GM12874 (cell line): Measurements from ENCODE around the gene ATXN7L1.

Experiments used
- TF ChIP-seq, protein P1 (sequence below): IDR thresholded peaks from 2 replicates; pipeline ENCODE4 v1.5.1; 2011; ENCODE audit warnings: low read depth, mild to moderate bottlenecking, control low read depth, low read length, moderate library complexity; ENCODE audit not compliant: insufficient read depth

ATXN7L1 gene

DNA sequence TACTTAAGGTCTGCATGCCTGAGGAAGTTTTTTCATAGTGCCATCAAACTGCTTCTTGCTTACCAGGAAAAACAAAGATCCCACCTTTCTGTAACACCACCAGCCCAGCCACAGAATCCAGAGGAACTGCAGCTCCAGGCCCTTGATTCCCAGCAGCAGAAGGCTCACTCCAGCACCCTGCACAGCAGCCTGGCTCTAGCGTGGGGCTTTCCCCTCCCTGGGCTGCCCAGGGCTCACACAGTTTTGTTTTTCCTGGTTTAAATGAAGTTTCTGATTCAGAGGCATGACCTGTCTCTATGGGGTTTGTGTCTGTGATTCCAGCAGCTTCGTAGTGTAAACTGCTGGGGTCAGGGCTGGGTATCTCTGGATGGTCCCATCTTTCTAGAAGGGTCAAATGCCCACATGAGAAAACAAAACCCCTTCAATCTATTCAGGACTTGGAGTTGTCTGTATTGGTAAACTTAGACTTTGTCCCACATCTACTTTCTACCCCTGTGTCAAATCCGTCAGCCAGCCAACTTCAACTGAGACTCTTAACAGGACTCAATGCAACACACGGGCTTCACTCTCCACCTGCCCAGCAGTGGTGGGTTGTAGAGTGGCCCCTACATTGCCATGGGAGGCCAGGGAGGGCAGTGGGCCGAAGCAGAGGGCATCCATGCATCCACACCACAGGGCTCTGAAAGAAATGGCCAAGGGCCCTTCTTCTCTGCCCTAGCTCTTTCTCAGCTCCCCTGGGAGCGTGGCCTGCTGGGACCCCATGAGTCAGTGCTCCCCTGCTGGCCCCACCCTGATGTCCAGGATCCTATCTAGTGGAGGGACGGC, 73.6 kb downstream of the ATXN7L1 start:
- TF ChIP-seq, protein P1, sequence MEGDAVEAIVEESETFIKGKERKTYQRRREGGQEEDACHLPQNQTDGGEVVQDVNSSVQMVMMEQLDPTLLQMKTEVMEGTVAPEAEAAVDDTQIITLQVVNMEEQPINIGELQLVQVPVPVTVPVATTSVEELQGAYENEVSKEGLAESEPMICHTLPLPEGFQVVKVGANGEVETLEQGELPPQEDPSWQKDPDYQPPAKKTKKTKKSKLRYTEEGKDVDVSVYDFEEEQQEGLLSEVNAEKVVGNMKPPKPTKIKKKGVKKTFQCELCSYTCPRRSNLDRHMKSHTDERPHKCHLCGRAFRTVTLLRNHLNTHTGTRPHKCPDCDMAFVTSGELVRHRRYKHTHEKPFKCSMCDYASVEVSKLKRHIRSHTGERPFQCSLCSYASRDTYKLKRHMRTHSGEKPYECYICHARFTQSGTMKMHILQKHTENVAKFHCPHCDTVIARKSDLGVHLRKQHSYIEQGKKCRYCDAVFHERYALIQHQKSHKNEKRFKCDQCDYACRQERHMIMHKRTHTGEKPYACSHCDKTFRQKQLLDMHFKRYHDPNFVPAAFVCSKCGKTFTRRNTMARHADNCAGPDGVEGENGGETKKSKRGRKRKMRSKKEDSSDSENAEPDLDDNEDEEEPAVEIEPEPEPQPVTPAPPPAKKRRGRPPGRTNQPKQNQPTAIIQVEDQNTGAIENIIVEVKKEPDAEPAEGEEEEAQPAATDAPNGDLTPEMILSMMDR, result no peak

DNA sequence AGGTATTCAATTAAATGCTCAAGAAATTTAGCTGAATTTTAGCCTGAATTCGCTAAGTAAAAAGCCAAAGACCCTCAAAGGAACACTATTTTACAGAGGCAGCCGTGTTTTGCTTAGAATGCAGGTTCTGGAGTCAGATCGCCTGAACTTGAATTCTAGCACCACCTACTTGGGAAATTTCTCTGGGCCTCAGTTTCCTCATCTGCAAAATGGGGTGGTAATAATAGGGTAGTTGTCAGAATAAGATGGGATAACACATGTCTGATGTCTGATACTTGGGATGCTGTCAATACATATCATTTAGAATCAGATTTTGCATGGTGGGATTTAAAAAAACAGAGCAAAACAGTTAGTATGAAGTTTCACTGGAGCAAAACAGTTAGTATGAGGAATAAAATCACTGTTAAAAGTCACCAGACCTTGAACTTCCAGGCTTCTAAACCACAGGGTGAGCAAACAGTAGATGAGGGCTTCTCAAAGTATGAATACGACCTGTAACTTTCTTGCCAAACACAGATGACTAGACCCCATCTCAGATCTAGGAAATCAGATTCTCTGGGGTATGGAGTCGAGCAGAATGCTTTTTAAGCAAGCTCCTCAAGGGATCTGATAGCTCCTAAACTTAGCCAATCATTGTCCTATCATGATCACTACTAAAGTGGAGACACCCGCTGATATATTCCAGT, 75.4 kb downstream of the ATXN7L1 start:
- TF ChIP-seq, protein P1, result no peak

DNA sequence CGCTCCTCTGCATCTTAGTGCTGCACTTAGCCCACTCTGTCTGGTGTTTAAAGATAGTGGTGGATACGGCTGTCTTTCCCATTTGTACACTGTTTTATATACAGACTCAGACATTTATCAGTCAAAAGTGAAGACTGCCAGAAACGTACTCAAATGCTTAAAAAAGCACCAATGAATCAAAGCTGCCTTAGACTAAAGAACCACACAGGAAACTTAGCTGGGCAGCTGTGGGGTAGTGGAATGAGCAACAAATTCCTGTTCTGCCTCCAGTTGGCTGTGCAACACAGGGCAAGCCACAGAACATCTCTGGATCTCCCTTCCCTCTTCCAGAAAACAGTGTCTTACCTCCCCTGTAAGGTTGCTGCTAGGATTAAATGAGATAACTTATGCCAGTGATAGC, 76.0 kb downstream of the ATXN7L1 start:
- TF ChIP-seq, protein P1, result no peak

DNA sequence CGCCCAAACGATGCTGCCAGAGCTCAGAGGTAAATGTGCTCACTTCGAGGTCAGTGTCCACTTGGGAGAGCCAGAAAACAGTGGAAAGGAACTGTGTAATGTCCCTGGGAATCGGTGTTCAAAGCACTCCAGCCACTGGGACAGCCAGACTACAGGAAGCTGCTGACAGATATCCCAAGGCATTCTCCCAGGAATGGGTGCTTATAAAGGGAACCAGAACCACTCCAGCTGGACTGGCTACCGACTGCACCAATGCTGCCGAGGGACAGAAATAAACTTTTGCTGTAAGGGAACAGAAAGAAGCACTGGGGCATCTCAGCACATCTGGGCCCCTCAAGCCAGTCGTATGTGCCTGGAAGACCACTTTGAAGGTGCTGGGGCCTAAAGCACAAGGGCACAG, 76.7 kb downstream of the ATXN7L1 start:
- TF ChIP-seq, protein P1, result no peak

DNA sequence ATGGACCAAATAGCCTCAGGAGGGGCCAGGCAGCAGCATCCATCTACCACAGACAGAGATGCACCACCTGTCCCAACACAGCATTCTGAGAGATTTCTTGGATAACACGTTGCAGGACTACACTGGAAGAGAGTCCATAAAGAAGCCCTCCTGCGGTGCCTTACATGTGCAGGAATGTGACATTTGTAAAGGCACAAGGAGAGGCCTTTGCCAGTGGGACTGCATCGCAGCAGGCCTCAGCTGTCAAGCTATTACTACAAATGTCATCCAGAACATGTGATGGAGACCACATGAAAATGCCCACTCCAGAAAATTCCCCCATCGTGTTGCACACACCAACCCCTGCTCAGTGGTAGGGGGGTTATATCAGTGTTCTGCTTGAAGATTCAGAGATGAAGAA, 77.4 kb downstream of the ATXN7L1 start:
- TF ChIP-seq, protein P1, result no peak

DNA sequence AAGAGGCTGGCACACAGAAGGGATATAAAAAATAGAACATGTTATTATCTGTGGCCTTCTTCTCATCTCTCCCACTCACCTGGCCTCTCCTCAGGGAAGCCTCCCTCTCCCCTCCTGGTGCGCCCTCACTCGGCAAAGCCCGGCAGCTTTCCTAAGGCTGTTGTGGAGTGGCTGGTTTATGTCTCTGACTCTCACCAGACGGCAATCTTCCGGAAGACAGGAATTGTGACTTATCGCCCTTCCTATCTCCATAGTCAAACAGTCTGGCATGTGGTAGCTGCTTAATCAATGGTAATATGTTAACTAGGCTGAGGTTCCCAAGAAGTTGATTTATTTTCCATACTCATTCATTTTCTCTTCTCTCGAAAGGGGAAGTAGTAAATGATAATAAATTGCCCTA, 78.7 kb downstream of the ATXN7L1 start:
- TF ChIP-seq, protein P1, result no peak

DNA sequence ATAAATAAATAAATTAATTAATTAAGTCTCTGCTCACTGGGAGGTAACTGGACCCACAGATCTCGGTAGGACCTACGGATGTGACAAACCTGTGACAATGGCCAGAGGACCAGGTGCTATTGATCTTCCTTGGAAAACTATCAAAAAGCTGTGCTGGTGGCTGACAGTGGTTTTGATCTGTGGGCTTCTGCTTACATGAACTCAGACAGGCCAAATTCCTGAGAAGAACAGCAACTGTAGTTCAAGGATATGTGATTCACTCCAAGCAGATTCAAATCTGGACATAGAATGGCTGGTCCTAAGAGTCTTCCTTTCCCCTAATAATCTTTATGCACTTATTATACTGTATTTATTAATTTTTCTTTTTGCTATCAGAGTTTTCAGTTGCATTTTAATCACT, 80.0 kb downstream of the ATXN7L1 start:
- TF ChIP-seq, protein P1, result no peak
